Thyroid gland (tissue), 4 donors: ENCODE results near the gene CRYBG2. TPM values are rescaled to one million over a fixed set of nuclear protein-coding genes. Genes with fewer than 3 reads are reported as not detected.

Experiments
- DNase-seq, 2 donors: peaks; one replicate each; pipeline ENCODE4 v3.0.0-alpha.2; 2019
- H3K27ac ChIP-seq, 3 donors: fragments of 200-600 bp; sonication (generic); 1 replicate in 2 of 3; 2 replicates in 1 of 3; pipeline ENCODE4 v1.5.1; 2016 to 2019; ENCODE audit warnings: mild to moderate bottlenecking in 1 of 3, moderate library complexity in 1 of 3
- H3K27me3 ChIP-seq: fragments of 200-600 bp; sonication (generic); one replicate; pipeline ENCODE4 v1.5.1; 2019
- H3K36me3 ChIP-seq, 2 donors: fragments of 200-600 bp; sonication (generic); one replicate each; pipeline ENCODE4 v1.5.1; 2016 to 2019
- H3K4me1 ChIP-seq, 2 donors: fragments of 200-600 bp; sonication (generic); one replicate each; pipeline ENCODE4 v1.5.1; 2017 to 2019
- H3K4me3 ChIP-seq, 3 donors: fragments of 200-600 bp; sonication (generic); replicated peaks in 1 of 3; 1 replicate in 2 of 3; 2 replicates in 1 of 3; pipeline ENCODE4 v1.5.1; 2016; ENCODE audit warnings: mild to moderate bottlenecking in 1 of 3
- H3K9me3 ChIP-seq: fragments of 200-600 bp; sonication (generic); one replicate; pipeline ENCODE4 v1.5.1; 2017
- CTCF ChIP-seq, 6 experiments: fragments of 200-600 bp in 3 of 6; fragments of 450-650 bp in 3 of 6; sonication (generic) in 3 of 6; IDR thresholded peaks; one replicate each; pipeline ENCODE4 v1.5.1; 2016 to 2019; ENCODE audit warnings: antibody characterized with exemption in 6 of 6, mild to moderate bottlenecking in 2 of 6, inconsistent platforms in 1 of 6, moderate library complexity in 1 of 6
- POLR2A ChIP-seq, 2 donors: fragments of 450-650 bp; IDR thresholded peaks; one replicate each; pipeline ENCODE4 v1.6.1; 2017; ENCODE audit warnings: antibody characterized with exemption in 2 of 2, mild to moderate bottlenecking in 2 of 2, moderate library complexity in 1 of 2
- WGBS, 2 donors: methylation state at CpG; one replicate each; pipeline ENCODE4 v1.1.5; 2017; 5-methylcytosine and 5-hydroxymethylcytosine counted together
- intact Hi-C: fragments of 100-400 bp; cut with DNase I; formaldehyde crosslinking; loops from one replicate; pipeline ENCODE4 v1.15.1; 2023
- total RNA-seq, 4 donors: library from RNA; depleted of rRNA; stranded (reverse); fragments of >200 nt; gene quantifications; one replicate each; pipeline ENCODE4 v1.2.3, GENCODE V29; 2016

CRYBG2 gene
- total RNA-seq, 4 donors from 2014 or later = not detected

GRCh38 chr1:26290882-26291261 lies 63.1 kb downstream of the CRYBG2 start:
- Histone ChIP-seq H3K9me3 (no peaks in the 10 kb centered on the region), H3K4me1 (peaks cover 3 to 29% of the 10 kb centered on the region in 2 donors), H3K27ac (peak overlapping the region in 2 of 3 donors; percentile 43 to 74), H3K27me3 (no peaks in the 10 kb centered on the region), H3K4me3 (no peak overlapping the region), H3K36me3 (no peaks in the 10 kb centered on the region)
- no peak for TF ChIP-seq CTCF (IDR thresholded peaks at IDR 0.05)
- TF ChIP-seq POLR2A (IDR thresholded peaks at IDR 0.05) = no peak
- 41 to 50% methylated on average over 4 to 11 of the region's 11 CpGs for WGBS, 2 donors
- intact Hi-C loops = no loop called here
- DNase-seq = peak; percentile 88 to 93

- Histone ChIP-seq H3K4me1 (peaks cover 3 to 29% of the 10 kb centered on the region in 2 donors), H3K4me3 (no peak overlapping the region), H3K27ac (peak overlapping the region in 2 of 3 donors; percentile 43 to 74), H3K9me3 (no peaks in the 10 kb centered on the region), H3K36me3 (no peaks in the 10 kb centered on the region), H3K27me3 (no peaks in the 10 kb centered on the region)
- TF ChIP-seq POLR2A (IDR thresholded peaks at IDR 0.05) (no peak), CTCF (IDR thresholded peaks at IDR 0.05) (no peak)
- intact Hi-C loops = no loop called here
- WGBS, 2 donors = 77 to 80% methylated on average over 10 to 11 of the region's 11 CpGs
- peak in 1 of 2 donors; percentile 25 for DNase-seq
These were observed 63.6 kb downstream of the CRYBG2 start for GRCh38 chr1:26290122-26290881.

GRCh38 chr1:26289158-26290059 lies 64.5 kb downstream of the CRYBG2 start:
- intact Hi-C loops = no loop called here
- H3K4me1 ChIP-seq = peaks cover 3 to 36% of the 10 kb centered on the region in 2 donors
- peak overlapping the region; percentile 30 to 43 (median 30) for H3K27ac ChIP-seq

GRCh38 chr1:26288311-26288941 lies 65.5 kb downstream of the CRYBG2 start:
- Histone ChIP-seq H3K9me3 (no peaks in the 10 kb centered on the region), H3K4me3 (no peak overlapping the region), H3K4me1 (peaks cover 3 to 41% of the 10 kb centered on the region in 2 donors), H3K36me3 (no peaks in the 10 kb centered on the region), H3K27ac (peak overlapping the region in 1 of 3 donors; percentile 17), H3K27me3 (no peaks in the 10 kb centered on the region)
- intact Hi-C loops = no loop called here
- 62 to 72% methylated on average over 5 of the region's 5 CpGs for WGBS, 2 donors
- no peak for DNase-seq
- TF ChIP-seq POLR2A (IDR thresholded peaks at IDR 0.05) (no peak), CTCF (IDR thresholded peaks at IDR 0.05) (no peak)

More at GRCh38 chr1:26289158-26290059, 64.5 kb downstream of the CRYBG2 start:
- TF ChIP-seq CTCF (IDR thresholded peaks at IDR 0.05) = no peak
- TF ChIP-seq POLR2A (IDR thresholded peaks at IDR 0.05) = no peak
- peak; percentile 78 to 80 for DNase-seq
- Histone ChIP-seq H3K36me3 (no peaks in the 10 kb centered on the region), H3K4me3 (no peak overlapping the region), H3K9me3 (no peaks in the 10 kb centered on the region), H3K27me3 (no peaks in the 10 kb centered on the region)
- WGBS, 2 donors = 54 to 69% methylated on average over 17 of the region's 21 CpGs
